Breast epithelium (tissue), 3 donors: ENCODE measurements around the gene ICAM4.

ENCODE experiments used
- CTCF ChIP-seq, 3 donors: fragments of 450-650 bp; IDR thresholded peaks; one replicate each; pipeline ENCODE4 v1.5.1; 2016 to 2017; ENCODE audit warnings: antibody characterized with exemption in 3 of 3, mild to moderate bottlenecking in 3 of 3, moderate library complexity in 3 of 3
- POLR2A ChIP-seq: fragments of 450-650 bp; IDR thresholded peaks from one replicate; pipeline ENCODE4 v1.6.1; 2016; ENCODE audit warnings: antibody characterized with exemption, mild to moderate bottlenecking, moderate library complexity
- POLR2AphosphoS5 ChIP-seq, 3 donors: sonication (generic); formaldehyde crosslinking; IDR thresholded peaks; one replicate each; pipeline ENCODE4 v1.6.1; 2017; ENCODE audit warnings: antibody characterized with exemption in 3 of 3

- TF ChIP-seq POLR2A = no peak
- TF ChIP-seq CTCF (IDR thresholded peaks at IDR 0.05) = no peak
- no peak for TF ChIP-seq POLR2AphosphoS5 (IDR thresholded peaks at IDR 0.05)
Measured at GRCh38 chr19:10260141-10260584, 26.6 kb upstream of the ICAM4 start.
